Brain pericyte (primary cell): ENCODE data around the gene KLF4.

Experiments
- DNase-seq: peaks from one replicate; pipeline ENCODE4 v3.0.0-alpha.2; 2012; ENCODE audit warnings: low read depth, low spot score

Gene KLF4

DNA sequence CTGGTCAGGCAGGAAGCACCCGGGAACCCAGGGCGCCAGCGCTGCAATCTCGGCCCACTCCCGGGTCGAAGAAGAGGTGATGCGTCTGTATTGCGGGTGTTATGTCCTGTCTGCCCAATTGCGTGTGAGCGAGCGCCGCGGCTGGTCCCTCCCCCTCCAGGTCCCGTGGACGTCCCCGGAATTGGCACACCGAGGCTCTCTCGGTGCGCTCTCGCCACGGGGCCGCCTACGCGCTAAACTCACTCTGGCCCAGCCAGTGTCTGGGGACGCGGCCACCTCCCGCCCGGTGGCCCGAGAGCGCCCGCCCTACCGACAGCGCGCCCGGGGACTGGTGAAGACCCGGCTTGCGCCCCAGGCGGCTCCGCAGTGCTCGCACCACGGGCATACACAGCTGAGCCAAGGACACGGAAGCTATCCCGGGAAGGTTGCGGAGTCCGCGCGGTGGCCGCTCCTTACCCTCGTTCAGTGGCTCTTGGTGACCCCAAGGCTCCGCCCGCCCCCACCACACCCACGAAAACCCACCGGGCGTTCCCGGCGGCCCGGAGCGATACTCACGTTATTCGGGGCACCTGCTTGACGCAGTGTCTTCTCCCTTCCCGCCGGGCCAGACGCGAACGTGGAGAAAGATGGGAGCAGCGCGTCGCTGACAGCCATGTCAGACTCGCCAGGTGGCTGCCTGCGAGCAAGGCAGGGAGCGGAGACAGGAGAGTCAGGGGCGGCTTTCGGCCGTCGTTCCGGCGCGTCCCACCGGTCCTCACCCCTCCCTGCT, 1.0 kb downstream of the KLF4 start:
- no peak for DNase-seq

- DNase-seq, result no peak
Measured at GRCh38 chr9:107487521-107488374, 1.8 kb downstream of the KLF4 start.

GRCh38 chr9:107486674-107487520, 2.7 kb downstream of the KLF4 start:
- DNase-seq, result no peak

DNA sequence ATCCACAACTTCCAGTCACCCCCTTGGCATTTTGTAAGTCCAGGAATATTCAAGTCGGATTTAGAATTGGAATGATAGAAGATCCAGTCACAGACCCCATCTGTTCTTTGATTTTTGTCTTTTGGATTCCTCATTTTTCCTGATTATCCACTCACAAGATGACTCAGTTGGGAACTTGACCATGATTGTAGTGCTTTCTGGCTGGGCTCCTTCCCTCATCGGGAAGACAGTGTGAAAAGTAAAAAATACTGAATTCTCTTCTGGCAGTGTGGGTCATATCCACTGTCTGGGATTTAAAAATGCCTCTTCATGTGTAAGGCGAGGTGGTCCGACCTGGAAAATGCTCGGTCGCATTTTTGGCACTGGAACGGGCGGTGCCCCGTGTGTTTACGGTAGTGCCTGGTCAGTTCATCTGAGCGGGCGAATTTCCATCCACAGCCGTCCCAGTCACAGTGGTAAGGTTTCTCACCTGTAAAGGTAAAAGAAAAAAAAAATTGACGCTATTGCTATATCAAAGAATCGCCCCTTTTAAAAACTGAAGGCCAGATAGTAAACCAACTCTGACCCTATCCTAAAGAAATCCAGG, 4.0 kb downstream of the KLF4 start:
- no peak for DNase-seq

- no peak for DNase-seq
Measured at GRCh38 chr9:107484117-107484723, 5.3 kb downstream of the KLF4 start.

GRCh38 chr9:107483666-107484065, 5.9 kb downstream of the KLF4 start:
- no peak for DNase-seq

GRCh38 chr9:107481035-107481434, 8.5 kb downstream of the KLF4 start:
- no peak for DNase-seq

DNA sequence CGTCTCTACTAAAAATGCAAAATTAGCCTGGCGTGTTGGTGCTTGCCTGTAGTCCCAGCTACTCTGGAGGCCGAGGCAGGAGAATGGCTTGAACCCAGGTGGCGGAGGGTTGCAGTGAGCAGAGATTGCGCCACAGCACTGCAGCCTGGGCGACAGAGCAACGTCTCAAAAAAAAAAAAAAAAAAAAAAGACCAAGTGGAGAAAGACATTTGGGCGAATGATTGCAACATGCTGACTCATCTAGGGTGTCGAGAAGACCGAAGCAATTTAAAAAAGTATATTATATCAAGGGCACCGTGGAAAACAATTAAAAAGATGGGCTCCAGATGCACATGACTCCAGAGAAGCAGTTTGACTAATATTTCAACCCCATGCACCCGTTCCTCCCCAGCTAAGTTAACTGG, 9.2 kb downstream of the KLF4 start:
- no peak for DNase-seq

DNA sequence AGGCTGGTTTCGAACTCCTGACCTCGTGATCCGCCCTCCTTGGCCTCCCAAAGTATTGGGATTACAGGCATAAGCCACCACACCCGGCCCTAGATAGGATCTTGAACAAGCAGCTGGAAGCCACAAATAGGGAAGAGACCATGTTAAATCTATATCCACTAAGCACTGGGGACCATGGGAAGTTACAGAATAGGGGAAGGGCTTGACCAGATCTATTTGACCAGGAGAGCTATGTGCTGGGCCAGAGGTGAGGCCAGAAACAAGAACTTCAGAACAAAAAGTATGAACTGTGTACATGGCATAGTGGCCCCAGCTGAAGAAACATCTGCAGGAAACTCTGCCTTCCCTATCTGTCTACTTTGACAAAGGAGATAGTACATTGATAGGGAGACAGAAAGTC, 10.8 kb downstream of the KLF4 start:
- no peak for DNase-seq

DNA sequence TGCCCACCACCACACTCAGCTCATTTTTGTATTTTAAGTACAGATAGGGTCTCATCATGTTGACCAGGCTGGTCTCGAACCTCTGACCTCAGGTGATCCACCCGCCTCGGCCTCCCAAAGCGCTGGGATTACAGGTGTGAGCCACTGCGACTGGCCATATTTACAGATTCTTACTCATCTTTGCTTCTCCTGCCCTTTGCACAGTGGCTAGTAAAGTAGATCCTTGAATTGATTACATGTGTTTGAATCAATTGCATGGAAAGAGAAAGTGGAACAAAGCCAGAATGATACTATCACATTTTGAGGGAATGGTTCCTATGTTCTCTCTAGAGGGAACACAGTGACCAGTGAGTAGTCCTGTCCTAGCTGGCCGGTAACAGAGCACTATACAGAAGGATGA, 15.4 kb downstream of the KLF4 start:
- DNase-seq, result no peak

- no peak for DNase-seq
Measured at GRCh38 chr9:107472581-107473340, 16.8 kb downstream of the KLF4 start.

DNA sequence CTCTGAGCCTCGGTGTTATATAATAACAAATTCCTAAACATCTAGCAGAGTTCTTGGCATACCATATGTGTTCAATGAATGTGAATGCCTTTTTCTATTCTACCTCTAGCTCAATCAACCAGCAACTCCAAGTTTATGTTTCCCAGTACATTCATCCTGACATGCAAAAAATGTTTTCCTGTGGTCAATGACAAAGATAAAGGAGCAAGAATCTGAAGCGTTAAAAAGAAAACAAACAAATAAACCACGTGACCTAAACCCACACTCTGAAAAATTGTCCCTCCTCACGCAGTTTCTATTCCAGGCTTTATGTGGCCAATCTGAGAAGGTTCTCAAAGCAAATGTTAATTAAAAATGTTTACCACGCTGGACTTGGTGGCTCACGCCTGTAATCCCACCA, 18.0 kb downstream of the KLF4 start:
- no peak for DNase-seq

- DNase-seq, result no peak
Measured at GRCh38 chr9:107467416-107467815, 22.2 kb downstream of the KLF4 start.

- no peak for DNase-seq
Measured at GRCh38 chr9:107466826-107467225, 22.7 kb downstream of the KLF4 start.

- DNase-seq, result no peak
Measured at GRCh38 chr9:107465467-107466451, 23.8 kb downstream of the KLF4 start.

GRCh38 chr9:107464516-107464915, 25.1 kb downstream of the KLF4 start:
- DNase-seq, result no peak

DNA sequence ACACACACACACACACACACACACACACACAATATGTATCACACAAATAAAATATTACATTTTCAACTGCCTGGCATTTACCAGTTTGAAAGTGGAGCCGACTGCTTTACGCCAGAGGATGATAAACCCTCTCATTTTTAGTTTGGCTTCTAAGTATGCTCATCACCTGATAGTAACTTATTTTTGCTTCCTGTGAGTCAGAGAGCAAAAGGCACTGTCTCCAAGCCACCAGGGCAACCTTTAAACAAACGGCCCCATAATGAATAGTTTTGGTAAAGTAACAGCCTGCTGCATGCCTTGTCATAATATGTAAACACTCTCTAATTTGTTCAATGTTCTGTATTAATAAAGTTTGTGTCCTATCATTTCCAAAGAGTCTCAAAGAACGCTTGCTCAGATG, 26.9 kb downstream of the KLF4 start:
- DNase-seq, result no peak

GRCh38 chr9:107460153-107461023, 29.2 kb downstream of the KLF4 start:
- DNase-seq, result no peak
